ENCODE data around the gene LAYN.

Gene LAYN

GRCh38 chr11:111598559-111598958, 58.0 kb downstream of the LAYN start:
- DNase-seq: no peak

- no peak for DNase-seq
Observed at GRCh38 chr11:111601636-111601978, 61.1 kb downstream of the LAYN start.

GRCh38 chr11:111601979-111602864, 61.7 kb downstream of the LAYN start, which contains the start of gene SIK2:
SIK2 (plus strand) TSS chr11:111602449; CDS start chr11:111602564, 115 bp downstream.
- peak; percentile 75 for DNase-seq

- DNase-seq: no peak
Observed at GRCh38 chr11:111602865-111603610, 62.5 kb downstream of the LAYN start.

GRCh38 chr11:111603611-111604130, 63.2 kb downstream of the LAYN start:
- DNase-seq: no peak

GRCh38 chr11:111604392-111605009, 64.0 kb downstream of the LAYN start:
- peak; percentile 21 for DNase-seq

- no peak for DNase-seq
Observed at GRCh38 chr11:111605681-111606080, 65.2 kb downstream of the LAYN start.

- DNase-seq: no peak
Observed at GRCh38 chr11:111606986-111607385, 66.5 kb downstream of the LAYN start.

- DNase-seq: no peak
Observed at GRCh38 chr11:111607751-111608150, 67.2 kb downstream of the LAYN start.

Measured in NCI-H1436 treated with DMSO at 0.1 percent for 48 hours (cell line).